ENCODE measurements around the gene CP. TPM values are rescaled to one million over a fixed set of nuclear protein-coding genes. Genes with fewer than 3 reads are reported as not detected.

CP gene
- total and polyA plus RNA-seq, 4 donors, result 565 to 1,748 (median 1,277) TPM

GRCh38 chr3:149226776-149227175 is 5.1 kb upstream of the CP start:
- DNase-seq (ENCODE audit: low spot score), result no peak
- no peak for TF ChIP-seq EGR1 (IDR thresholded peaks at IDR 0.05; ENCODE audit: low read depth in 2 of 2)
- no peak for TF ChIP-seq NR2F2 (IDR thresholded peaks at IDR 0.05)
- no peak for TF ChIP-seq HNF4G (IDR thresholded peaks at IDR 0.05)
- TF ChIP-seq RXRA (IDR thresholded peaks at IDR 0.05), result no peak
- TF ChIP-seq ATF3 (IDR thresholded peaks at IDR 0.05), result no peak
- TF ChIP-seq SP1 (IDR thresholded peaks at IDR 0.05), result no peak
- no peak for TF ChIP-seq FOXA2 (IDR thresholded peaks at IDR 0.05)
- no peak for TF ChIP-seq RAD21 (IDR thresholded peaks at IDR 0.05)
- Histone ChIP-seq H3K36me3 (ENCODE audit: control insufficient read depth in 4 of 4, insufficient read depth in 3 of 4, low read depth in 1 of 4, low read length in 3 of 4) (no peaks in the 10 kb centered on the region), H3K27ac (ENCODE audit: low read depth in 1 of 2, low read length in 2 of 2) (peak overlapping the region; percentile 35 to 40), H3K4me1 (ENCODE audit: control insufficient read depth in 4 of 4, insufficient read depth in 4 of 4, low read length in 3 of 4) (peaks cover 2 to 21% (median 7%) of the 10 kb centered on the region in 4 donors), H3K27me3 (ENCODE audit: control insufficient read depth in 4 of 4, insufficient read depth in 4 of 4, low read length in 3 of 4) (no peaks in the 10 kb centered on the region), H3K4me3 (ENCODE audit: low read depth in 1 of 3, low read length in 3 of 3) (no peak overlapping the region), H3K9ac (ENCODE audit: low read depth in 1 of 2, low read length in 2 of 2) (no peak overlapping the region), H3K9me3 (ENCODE audit: control insufficient read depth in 4 of 4, low read length in 3 of 4) (no peaks in the 10 kb centered on the region)
- 93% methylated on average over 1 of the region's 1 CpG for WGBS

DNA sequence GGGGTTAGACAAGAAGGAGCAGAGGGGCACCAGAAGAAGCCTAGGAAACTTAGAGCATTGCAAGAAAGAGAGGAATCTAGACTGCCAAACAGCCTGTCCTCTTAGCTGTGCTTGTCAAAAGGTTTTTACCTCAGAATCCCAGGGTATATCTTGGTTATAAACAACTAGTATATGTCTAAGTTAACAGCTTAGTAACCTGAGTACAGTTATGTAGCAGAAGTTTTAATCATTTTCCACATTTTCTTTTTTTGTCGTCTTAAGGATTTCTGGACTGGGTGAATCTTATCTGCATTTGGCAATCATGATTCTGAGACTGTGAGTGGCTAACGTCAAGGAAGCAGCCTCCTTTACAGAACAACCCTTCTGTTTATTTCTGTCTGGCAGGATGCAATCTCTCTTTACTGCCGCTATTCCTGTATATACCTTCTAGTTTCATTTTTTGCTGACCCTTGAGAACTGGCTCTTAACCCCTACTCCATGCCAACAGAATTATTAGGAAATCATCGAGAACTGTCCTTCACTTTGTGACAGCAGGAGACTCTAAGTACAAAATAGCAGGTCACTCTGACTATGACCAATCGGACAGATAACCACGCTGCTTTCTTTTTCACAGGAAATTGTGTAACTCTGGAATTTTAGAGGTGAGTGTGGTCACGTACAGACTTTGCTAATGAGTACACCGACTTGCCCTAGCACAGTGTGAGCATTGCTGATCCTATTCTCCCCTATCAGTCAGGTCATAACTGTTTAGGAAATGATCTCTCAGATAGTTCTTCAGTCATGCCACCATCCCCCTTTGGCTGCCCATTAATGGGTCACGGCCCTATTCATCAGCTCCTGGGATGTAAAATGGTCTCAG is 3.3 kb upstream of the CP start:
- Histone ChIP-seq H3K36me3 (ENCODE audit: control insufficient read depth in 4 of 4, insufficient read depth in 3 of 4, low read depth in 1 of 4, low read length in 3 of 4) (no peaks in the 10 kb centered on the region), H3K27ac (ENCODE audit: low read depth in 1 of 2, low read length in 2 of 2) (peak overlapping the region; percentile 87 to 88), H3K27me3 (ENCODE audit: control insufficient read depth in 4 of 4, insufficient read depth in 4 of 4, low read length in 3 of 4) (no peaks in the 10 kb centered on the region), H3K9ac (ENCODE audit: low read depth in 1 of 2, low read length in 2 of 2) (peak overlapping the region; percentile 26 to 98), H3K9me3 (ENCODE audit: control insufficient read depth in 4 of 4, low read length in 3 of 4) (no peaks in the 10 kb centered on the region), H3K4me1 (ENCODE audit: control insufficient read depth in 4 of 4, insufficient read depth in 4 of 4, low read length in 3 of 4) (peaks cover 2 to 21% (median 7%) of the 10 kb centered on the region in 4 donors), H3K4me3 (ENCODE audit: low read depth in 1 of 3, low read length in 3 of 3) (peak overlapping the region; percentile 48 to 58 (median 49))
- peak; percentile 41 for DNase-seq (ENCODE audit: low spot score)
- TF ChIP-seq ATF3 (IDR thresholded peaks at IDR 0.05) (peak; percentile 62), JUND (IDR thresholded peaks at IDR 0.05) (peak; percentile 84 to 93), NR2F2 (IDR thresholded peaks at IDR 0.05) (peak; percentile 93), HNF4G (IDR thresholded peaks at IDR 0.05) (peak; percentile 65), SP1 (IDR thresholded peaks at IDR 0.05) (peak; percentile 98), GABPA (IDR thresholded peaks at IDR 0.05 in 1 of 2, conservative IDR thresholded peaks at IDR 0.05 in 1 of 2) (peak; percentile 50 to 84), MAX (IDR thresholded peaks at IDR 0.05) (peak; percentile 91), FOXA2 (IDR thresholded peaks at IDR 0.05) (peak; percentile 42), HNF4A (conservative IDR thresholded peaks at IDR 0.05) (peak; percentile 87 to 95), TAF1 (conservative IDR thresholded peaks at IDR 0.05) (peak; percentile 98), FOXA1 (IDR thresholded peaks at IDR 0.05) (peak; percentile 72), RXRA (IDR thresholded peaks at IDR 0.05) (peak; percentile 97 to 99), RAD21 (IDR thresholded peaks at IDR 0.05) (peak; percentile 45 to 62), YY1 (IDR thresholded peaks at IDR 0.05) (peak; percentile 85), EGR1 (IDR thresholded peaks at IDR 0.05; ENCODE audit: low read depth in 2 of 2) (peak in 1 of 2 donors; percentile 86)
- TF ChIP-seq, protein P1, sequence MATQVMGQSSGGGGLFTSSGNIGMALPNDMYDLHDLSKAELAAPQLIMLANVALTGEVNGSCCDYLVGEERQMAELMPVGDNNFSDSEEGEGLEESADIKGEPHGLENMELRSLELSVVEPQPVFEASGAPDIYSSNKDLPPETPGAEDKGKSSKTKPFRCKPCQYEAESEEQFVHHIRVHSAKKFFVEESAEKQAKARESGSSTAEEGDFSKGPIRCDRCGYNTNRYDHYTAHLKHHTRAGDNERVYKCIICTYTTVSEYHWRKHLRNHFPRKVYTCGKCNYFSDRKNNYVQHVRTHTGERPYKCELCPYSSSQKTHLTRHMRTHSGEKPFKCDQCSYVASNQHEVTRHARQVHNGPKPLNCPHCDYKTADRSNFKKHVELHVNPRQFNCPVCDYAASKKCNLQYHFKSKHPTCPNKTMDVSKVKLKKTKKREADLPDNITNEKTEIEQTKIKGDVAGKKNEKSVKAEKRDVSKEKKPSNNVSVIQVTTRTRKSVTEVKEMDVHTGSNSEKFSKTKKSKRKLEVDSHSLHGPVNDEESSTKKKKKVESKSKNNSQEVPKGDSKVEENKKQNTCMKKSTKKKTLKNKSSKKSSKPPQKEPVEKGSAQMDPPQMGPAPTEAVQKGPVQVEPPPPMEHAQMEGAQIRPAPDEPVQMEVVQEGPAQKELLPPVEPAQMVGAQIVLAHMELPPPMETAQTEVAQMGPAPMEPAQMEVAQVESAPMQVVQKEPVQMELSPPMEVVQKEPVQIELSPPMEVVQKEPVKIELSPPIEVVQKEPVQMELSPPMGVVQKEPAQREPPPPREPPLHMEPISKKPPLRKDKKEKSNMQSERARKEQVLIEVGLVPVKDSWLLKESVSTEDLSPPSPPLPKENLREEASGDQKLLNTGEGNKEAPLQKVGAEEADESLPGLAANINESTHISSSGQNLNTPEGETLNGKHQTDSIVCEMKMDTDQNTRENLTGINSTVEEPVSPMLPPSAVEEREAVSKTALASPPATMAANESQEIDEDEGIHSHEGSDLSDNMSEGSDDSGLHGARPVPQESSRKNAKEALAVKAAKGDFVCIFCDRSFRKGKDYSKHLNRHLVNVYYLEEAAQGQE (IDR thresholded peaks at IDR 0.05), result peak; percentile 82
- TF ChIP-seq, protein P2, sequence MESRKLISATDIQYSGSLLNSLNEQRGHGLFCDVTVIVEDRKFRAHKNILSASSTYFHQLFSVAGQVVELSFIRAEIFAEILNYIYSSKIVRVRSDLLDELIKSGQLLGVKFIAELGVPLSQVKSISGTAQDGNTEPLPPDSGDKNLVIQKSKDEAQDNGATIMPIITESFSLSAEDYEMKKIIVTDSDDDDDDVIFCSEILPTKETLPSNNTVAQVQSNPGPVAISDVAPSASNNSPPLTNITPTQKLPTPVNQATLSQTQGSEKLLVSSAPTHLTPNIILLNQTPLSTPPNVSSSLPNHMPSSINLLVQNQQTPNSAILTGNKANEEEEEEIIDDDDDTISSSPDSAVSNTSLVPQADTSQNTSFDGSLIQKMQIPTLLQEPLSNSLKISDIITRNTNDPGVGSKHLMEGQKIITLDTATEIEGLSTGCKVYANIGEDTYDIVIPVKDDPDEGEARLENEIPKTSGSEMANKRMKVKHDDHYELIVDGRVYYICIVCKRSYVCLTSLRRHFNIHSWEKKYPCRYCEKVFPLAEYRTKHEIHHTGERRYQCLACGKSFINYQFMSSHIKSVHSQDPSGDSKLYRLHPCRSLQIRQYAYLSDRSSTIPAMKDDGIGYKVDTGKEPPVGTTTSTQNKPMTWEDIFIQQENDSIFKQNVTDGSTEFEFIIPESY (IDR thresholded peaks at IDR 0.05), result peak; percentile 95
- TF ChIP-seq, protein P3, sequence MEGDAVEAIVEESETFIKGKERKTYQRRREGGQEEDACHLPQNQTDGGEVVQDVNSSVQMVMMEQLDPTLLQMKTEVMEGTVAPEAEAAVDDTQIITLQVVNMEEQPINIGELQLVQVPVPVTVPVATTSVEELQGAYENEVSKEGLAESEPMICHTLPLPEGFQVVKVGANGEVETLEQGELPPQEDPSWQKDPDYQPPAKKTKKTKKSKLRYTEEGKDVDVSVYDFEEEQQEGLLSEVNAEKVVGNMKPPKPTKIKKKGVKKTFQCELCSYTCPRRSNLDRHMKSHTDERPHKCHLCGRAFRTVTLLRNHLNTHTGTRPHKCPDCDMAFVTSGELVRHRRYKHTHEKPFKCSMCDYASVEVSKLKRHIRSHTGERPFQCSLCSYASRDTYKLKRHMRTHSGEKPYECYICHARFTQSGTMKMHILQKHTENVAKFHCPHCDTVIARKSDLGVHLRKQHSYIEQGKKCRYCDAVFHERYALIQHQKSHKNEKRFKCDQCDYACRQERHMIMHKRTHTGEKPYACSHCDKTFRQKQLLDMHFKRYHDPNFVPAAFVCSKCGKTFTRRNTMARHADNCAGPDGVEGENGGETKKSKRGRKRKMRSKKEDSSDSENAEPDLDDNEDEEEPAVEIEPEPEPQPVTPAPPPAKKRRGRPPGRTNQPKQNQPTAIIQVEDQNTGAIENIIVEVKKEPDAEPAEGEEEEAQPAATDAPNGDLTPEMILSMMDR (IDR thresholded peaks at IDR 0.05; ENCODE audit: low read depth, low read length, missing input control), result no peak
- 1% methylated on average over 9 of the region's 9 CpGs for WGBS

Data from liver (tissue), 9 donors.